DMS153 treated with DMSO at 0.1 percent for 48 hours (cell line): ENCODE results near the gene CREG2.

Experiments
- DNase-seq: peaks from one replicate; lab custom pipeline; 2025; ENCODE audit not compliant: unreplicated experiment; lab: John Stamatoyannopoulos, UW

The CREG2 gene

DNA sequence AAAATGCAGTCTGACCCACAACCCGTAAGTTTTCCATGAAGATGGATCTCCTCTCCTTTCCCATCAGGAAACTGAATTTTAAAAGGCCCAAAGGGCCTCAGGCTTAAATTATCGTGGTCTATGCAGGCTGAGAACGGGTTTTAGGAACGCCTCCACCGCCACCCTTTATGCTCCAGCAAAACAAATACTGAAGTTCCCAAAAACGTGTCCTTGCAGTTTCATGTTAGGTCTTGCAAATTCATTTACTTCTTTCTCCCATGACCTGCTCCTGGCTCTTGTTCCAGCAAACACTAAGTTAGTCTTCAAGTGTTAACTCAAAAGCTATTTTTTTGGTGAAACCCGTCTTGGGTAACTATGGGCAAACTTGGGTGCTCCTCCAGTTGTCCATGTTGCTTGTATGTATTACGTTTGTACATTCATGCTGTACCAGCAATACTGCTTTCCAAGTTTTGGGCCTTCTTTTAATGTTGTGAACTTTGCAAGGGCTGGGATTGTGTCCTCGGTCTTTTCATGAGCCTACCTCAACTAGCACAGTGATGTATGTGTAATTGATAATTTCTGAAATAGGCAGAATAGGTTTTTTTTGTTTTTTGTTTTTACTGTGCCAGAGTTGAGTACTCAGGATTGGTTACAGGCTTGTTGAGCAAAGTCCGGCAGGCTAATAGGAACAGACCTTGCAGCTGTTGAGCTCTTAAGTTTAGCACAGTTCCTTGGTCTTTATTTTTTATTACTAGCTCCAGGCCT is 77.0 kb downstream of the CREG2 start:
- no peak for DNase-seq

DNA sequence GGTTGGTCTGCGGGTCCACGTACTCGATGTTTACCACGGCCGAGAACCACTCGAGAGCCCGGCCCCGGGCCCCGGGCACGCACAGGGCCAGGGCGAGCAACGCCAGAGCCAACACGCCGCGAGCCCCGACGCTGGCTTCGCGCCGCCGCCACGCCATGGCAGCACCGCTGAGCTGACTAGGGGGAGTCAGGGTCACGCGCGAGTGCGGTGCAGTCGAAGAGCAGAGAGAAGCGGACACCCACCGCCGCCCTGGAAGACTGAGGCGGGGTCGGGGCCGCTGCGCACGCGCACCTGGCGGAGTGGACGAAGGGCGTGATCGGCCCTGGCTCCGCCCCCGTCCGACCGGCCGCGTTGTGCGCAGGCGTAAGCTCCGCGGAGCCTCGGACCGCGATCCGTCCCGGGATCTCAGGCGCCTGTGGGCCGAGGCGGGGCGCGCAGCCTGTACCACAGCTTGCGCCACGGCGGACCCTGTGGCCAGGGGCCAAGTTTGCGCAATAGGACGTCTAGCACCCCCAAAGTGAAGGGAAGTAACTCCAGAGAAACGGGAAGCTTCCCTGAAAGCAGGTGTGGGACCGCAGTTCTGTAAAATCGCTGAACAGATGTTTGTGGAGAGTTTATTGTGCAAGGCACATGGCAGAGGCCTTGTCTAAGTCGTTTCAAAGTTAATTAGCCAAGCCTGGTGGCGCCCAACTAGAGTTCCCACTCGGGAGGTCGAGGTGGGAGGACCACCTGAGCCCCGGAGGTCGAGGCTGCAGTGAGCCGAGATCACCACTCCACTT is 78.7 kb downstream of the CREG2 start, which contains the start of gene RNF149:
RNF149 (minus strand) TSS at position 270 of the 779 bp plus-strand sequence; CDS start at position 157, 113 bp downstream.
- peak; percentile 51 for DNase-seq

DNA sequence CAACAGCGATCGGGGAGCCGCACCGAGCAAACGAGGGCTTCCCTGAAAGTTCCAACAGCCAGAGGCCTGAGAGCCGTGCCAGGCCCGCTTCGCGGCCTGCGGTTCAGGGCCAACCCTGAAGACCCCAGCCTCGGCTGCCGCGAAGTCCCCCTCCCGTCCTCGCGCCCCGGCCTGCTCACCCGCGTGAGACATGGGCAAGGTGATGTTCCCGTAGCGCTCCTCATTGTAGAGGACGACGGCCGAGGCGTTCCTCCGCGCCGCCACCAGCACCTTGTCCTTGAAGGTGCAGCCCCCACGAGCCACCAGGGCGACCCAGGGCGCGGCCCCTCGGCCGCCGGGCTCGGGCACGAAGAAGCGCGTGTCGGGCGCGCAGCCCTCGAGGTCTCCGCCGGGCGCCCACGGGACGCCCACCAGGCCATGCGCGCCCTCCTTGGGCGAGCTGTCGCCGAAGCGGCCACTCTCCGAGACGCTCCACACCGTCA is 79.3 kb downstream of the CREG2 start:
- no peak for DNase-seq

DNA sequence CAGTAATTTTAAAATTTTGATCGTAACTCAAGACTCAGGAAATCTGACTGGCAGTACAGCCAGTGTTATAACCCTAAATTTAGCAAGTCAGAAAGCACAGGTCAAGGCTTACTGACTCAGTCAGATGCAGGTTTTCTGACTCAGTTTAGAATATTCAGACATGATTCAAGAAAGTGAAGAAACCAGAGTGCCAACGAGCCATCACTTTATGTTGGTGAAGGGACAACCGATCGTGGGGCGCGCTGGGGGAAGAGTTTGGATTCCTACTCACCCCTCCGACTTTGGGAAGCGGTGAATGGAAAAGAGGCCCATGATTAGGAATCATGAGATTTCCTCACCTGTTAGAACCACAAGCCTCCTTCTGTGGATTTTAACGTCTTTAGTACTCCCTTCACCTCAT is 79.8 kb downstream of the CREG2 start:
- no peak for DNase-seq

DNA sequence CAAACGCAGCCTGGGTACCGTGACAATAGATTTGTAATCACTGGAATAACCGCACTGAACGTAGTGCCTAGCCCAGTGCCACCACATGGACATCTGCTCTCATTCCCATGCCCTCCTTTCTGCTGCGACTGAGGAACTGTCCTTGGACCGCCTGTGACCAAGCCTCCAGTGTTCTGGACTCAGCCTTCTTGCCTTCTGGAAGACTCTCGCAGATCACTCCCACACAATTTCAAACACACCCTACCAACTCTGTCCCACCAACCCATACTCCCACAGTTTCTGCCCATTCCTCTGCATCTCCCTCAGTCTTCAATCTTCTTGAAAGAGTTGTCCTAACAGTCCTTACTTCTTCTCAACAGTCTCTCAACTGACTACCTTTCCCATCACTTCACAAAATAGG is 80.9 kb downstream of the CREG2 start:
- no peak for DNase-seq

DNA sequence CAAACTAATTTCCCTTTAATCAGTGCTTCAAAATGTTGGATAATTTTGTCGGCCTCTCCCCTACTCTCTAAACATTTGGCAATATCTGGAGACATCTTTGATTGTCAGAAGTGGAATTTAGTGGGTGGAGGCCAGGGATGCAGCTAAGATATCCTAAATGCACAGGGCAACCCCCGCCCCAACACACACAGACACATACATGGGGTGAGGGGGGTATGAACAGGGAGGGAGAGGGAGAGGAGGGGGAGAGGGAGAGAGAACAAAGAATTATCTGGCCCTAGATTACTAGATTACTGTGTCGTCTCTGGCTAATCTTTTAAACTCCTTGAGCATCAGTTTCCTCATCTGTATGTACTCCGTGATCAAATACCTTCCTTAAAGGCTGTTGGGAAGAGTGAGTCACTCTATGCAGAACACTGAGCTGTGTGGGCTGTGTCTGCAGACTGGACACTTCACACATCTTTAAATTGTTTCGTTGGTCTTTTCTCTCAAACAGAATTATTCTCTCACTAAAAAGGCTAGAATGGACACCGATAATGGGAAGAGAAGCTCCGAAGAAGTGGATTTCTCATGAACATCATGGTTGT is 81.7 kb downstream of the CREG2 start:
- DNase-seq = no peak

DNA sequence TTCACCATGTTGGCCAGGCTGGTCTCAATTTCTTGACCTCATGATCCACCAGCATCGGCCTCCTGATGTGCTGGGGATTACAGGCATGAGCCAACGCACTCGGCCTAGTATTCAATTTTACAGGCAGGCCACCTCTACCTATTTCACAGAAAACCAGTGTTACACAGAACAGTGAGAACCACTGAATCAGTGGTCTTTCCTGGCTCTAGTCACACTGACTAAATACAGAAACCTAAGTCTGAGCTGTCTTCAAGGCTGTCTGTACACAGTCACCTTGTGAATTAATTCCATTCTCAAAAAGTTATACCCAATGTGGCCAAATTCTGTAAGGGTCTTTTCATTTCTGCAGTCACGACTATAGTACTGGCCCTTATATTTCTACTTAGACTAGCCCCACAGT is 82.3 kb downstream of the CREG2 start:
- no peak for DNase-seq

DNA sequence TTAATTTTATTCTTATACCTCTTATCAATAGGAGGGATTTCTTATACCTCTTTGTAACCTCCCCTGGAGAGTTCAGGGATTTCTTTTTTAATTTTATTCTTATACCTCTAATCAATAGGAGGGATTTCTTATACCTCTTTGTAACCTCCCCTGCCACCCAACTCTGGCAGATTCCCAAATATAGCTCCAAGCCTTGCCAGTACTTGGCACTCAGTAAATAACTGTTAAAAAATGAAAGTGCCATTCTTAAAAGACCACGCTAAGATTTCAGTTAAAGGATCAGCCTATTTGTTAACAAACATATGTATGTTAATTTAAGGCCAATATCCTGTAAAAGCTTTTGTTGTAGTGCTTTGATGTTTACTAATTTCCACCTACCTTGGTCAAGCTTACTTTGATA is 83.6 kb downstream of the CREG2 start:
- no peak for DNase-seq

DNA sequence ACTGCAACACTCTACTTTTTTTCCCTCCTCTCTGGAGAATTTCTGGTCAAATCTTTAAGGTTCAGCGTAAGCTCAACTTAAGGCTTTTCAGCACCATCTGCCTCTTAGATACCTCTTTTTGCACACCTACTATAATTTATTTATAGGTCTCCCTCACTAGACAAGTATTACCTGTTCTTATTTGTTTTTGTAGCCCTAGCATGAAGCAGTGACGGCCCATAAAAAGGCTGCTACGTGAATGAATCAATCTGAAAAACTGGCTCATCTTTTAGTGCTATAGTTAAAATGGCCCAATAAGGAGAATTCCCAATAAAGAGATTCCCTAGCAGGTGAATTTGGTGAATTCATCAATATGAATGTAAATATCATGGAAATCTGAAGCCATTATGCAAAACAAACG is 85.3 kb downstream of the CREG2 start:
- no peak for DNase-seq

DNA sequence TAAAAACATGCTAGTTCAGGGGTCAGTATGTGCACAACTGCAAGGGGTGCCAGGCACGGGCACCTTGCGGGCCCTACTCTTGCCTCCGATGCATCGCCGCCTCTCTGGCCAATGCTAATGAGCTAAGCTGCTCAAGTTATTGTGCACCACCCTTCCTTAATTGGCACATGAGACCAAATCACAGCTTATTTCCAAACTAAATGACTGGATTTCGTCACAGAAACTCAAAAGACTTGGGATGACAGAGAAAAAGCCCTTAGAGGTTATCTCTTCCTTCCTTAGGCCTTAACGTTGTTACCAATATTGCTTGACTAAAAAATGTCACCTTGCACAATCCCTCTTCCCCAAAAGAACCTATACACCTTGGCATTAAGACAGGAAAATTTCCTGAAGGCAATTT is 86.5 kb downstream of the CREG2 start:
- no peak for DNase-seq

DNA sequence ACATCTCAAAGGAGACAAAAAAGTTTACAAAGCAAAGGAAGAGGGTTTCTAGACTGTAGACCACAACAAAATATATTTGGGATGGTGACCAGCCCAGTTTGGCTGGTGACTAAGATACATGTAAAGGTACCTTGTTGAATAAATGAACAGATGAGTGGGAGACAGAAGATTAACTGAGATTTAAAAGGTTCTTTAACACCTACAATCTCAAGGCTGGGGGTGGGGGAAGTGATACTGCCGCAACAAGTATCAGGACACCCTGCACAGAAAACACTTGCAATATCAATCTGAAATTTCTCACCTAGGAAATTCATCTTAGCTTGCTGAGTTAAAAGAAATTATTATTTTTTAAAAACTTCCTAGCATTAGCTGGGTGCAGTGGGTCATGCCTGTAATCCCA is 87.1 kb downstream of the CREG2 start:
- no peak for DNase-seq

DNA sequence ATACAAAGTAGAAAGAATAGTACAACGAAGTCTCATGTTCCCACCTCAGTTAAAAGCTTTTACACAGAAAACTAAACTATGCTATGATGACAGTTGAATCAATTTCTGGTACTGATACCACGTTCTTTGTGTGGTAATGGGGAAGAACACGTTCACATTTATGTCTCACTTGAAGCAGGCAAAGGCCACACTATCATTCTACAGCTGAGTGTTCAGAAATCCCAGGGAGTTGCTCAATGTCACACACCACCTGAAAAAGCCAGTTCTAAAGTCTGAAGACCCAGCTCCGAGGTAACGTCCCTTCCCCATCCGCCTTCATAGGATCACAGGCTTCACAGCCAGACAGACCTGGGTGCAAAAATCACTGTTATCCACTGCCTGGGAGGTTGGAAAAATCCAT is 87.7 kb downstream of the CREG2 start:
- no peak for DNase-seq

DNA sequence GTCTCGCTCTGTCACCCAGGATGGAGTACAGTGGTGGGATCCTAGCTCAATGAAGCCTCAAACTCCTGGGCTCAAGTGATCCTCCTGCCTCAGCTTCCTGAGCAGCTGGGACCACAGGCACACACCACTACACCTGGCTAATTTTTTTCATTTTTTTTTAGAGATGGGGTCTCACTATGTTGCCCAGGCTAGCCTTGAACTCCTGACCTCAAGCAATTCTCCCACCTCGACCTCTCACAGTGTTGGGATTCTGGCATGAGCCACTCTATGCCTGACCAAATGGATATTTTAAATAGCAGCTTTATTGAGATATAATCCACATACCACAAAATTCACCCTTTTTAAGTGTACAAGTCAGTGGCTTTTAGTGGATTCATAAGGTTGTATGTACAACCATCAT is 89.9 kb downstream of the CREG2 start:
- no peak for DNase-seq

DNA sequence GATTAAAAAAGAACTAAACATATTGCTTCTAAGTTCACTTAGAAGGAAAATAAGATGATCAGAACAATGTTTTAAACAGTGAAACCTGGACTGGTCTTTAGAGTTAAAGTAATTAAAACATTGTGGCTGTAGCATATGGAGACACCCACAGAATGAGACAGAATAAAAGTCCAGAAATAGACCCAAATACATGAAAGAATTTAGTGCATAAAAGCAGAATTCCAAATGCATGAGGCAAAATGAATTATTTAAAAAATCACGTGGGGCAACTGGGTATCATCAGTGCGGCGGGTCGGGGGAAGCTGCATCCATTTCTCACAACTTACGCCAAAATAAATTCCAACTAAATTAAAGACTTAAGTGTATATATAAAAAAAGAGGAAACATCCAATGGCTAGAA is 90.9 kb downstream of the CREG2 start:
- DNase-seq = no peak

DNA sequence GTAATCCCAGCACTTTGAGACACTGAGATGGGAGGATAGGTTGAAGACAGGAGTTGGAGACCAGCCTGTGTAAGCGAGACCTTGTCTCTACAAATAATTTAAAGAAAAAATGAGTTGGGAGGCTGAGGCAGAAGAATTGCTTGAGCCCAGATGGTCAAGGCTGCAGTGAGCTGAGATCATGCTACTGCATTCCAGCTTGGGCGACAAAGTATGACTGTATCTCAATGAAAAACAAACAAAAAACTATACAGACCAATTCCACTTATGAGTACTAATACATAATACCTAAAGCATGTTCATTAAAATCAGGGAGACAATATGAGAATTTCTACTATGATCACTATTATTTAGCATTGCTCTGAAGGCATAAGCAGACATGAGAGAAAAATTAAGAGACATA is 91.4 kb downstream of the CREG2 start:
- no peak for DNase-seq
